Measurements from ENCODE around the gene RASA4.
"Not testable (repeated sequence)": the region's sequence is repeated elsewhere in the genome, so short reads cannot be mapped to it uniquely, and the experiment has no call there.

RASA4 gene

GRCh38 chr7:102604431-102605145 is 12.0 kb downstream of the RASA4 start:
- not testable (repeated sequence) for DNase-seq

- DNase-seq: not testable (repeated sequence)
Observed at GRCh38 chr7:102602317-102602716, 14.2 kb downstream of the RASA4 start.

GRCh38 chr7:102599699-102600098 is 16.9 kb downstream of the RASA4 start:
- DNase-seq: not testable (repeated sequence)

GRCh38 chr7:102596036-102596435 is 20.5 kb downstream of the RASA4 start:
- not testable (repeated sequence) for DNase-seq

GRCh38 chr7:102593637-102594334 is 22.8 kb downstream of the RASA4 start:
- not testable (repeated sequence) for DNase-seq

GRCh38 chr7:102592477-102593019 is 24.0 kb downstream of the RASA4 start:
- DNase-seq: not testable (repeated sequence)

- not testable (repeated sequence) for DNase-seq
Observed at GRCh38 chr7:102589857-102590256, 26.7 kb downstream of the RASA4 start.

- DNase-seq: not testable (repeated sequence)
Observed at GRCh38 chr7:102583495-102583894, 33.1 kb downstream of the RASA4 start.

- not testable (repeated sequence) for DNase-seq
Observed at GRCh38 chr7:102581722-102582121, 34.8 kb downstream of the RASA4 start.

- not testable (repeated sequence) for DNase-seq
Observed at GRCh38 chr7:102578486-102578885, 38.1 kb downstream of the RASA4 start.

- DNase-seq: not testable (repeated sequence)
Observed at GRCh38 chr7:102577315-102578240, 39.0 kb downstream of the RASA4 start.

GRCh38 chr7:102576363-102576762 is 40.2 kb downstream of the RASA4 start:
- DNase-seq: not testable (repeated sequence)

GRCh38 chr7:102574607-102575006 is 41.9 kb downstream of the RASA4 start:
- not testable (repeated sequence) for DNase-seq

GRCh38 chr7:102572261-102573239 is 44.0 kb downstream of the RASA4 start, which contains the start of gene POLR2J3:
POLR2J3 (minus strand) TSS chr7:102572583; CDS start chr7:102572521, 62 bp downstream.
- peak; percentile 94 for DNase-seq

GRCh38 chr7:102568620-102569019 is 47.9 kb downstream of the RASA4 start:
- DNase-seq: not testable (repeated sequence)

- not testable (repeated sequence) for DNase-seq
Observed at GRCh38 chr7:102550808-102551422, 65.6 kb downstream of the RASA4 start, which contains the start of gene SPDYE2. SPDYE2 (plus strand) TSS chr7:102551226; CDS start chr7:102553256, 2,030 bp downstream.

- not testable (repeated sequence) for DNase-seq
Observed at GRCh38 chr7:102546353-102546752, 70.2 kb downstream of the RASA4 start.

- not testable (repeated sequence) for DNase-seq
Observed at GRCh38 chr7:102545288-102545687, 71.3 kb downstream of the RASA4 start.

GRCh38 chr7:102544372-102544771 is 72.2 kb downstream of the RASA4 start:
- DNase-seq: not testable (repeated sequence)

GRCh38 chr7:102543596-102543995 is 73.0 kb downstream of the RASA4 start, which contains the start of gene UPK3BL2:
UPK3BL2 (minus strand) TSS chr7:102543696; CDS start chr7:102543636, 60 bp downstream.
- DNase-seq: not testable (repeated sequence)

All from fibroblast of skin of scalp (primary cell).